K562 (cell line): ENCODE measurements around the gene CCDC174. TPM values are rescaled to one million over a fixed set of nuclear protein-coding genes. Genes with fewer than 3 reads are reported as not detected.

Source experiments
- CUX1 ChIP-seq: fragments of 200-800 bp; sonication (Bioruptor generic); IDR thresholded peaks from 2 replicates; pipeline ENCODE4 v1.6.1; 2016; ENCODE audit warnings: missing genetic modification characterization, missing compliant biosample characterization
- FOSL1 ChIP-seq: fragments of 200-800 bp; sonication (Bioruptor generic); conservative IDR thresholded peaks from 2 replicates; pipeline ENCODE4 v1.6.1; 2016; ENCODE audit warnings: missing genetic modification characterization, missing compliant biosample characterization
- MGA ChIP-seq: fragments of 450-650 bp; IDR thresholded peaks from 2 replicates; pipeline ENCODE4 v1.6.1; 2016; ENCODE audit warnings: mild to moderate bottlenecking, moderate library complexity
- PHB ChIP-seq: fragments of 250-450 bp; sonication (Bioruptor Pico); IDR thresholded peaks from 2 replicates; pipeline ENCODE4 v1.5.0; 2021
- PHTF2 ChIP-seq: fragments of 250-450 bp; sonication (Bioruptor Pico); IDR thresholded peaks from 2 replicates; pipeline ENCODE4 v1.5.0; 2021; ENCODE audit warnings: mild to moderate bottlenecking
- PRMT5 ChIP-seq: sonication (generic); formaldehyde crosslinking; IDR thresholded peaks from 2 replicates; pipeline ENCODE4 v1.5.0; 2020; ENCODE audit warnings: missing genetic modification reagents
- ZNF12 ChIP-seq: sonication (generic); formaldehyde crosslinking; IDR thresholded peaks from 2 replicates; pipeline ENCODE4 v1.4.0; 2020; ENCODE audit warnings: mild to moderate bottlenecking, missing genetic modification reagents
- ZNF311 ChIP-seq: fragments of 250-450 bp; sonication (Bioruptor Pico); IDR thresholded peaks from 2 replicates; pipeline ENCODE4 v1.4.0; 2020; ENCODE audit warnings: mild to moderate bottlenecking, moderate library complexity
- polyA plus RNA-seq, 8 experiments: library from polyadenylated mRNA; depleted of rRNA in 4 of 8; stranded (reverse) in 5 of 8; unstranded in 3 of 8; fragments of >200 nt; fragmentation: Nextera tagmentation in 2 of 8; fragmentation: Illumina TruSeq in 1 of 8; extraction: Ambion mirVana in 2 of 8; extraction: Trizol in 1 of 8; gene quantifications; 2 replicates each; pipeline versions ENCODE4 v1.2.1 to v1.2.3, GENCODE V29; 2011 to 2014; ENCODE audit warnings: inconsistent platforms in 1 of 8, missing spikeins in 1 of 8
- total RNA-seq, 7 experiments: library from RNA; depleted of rRNA in 6 of 7; stranded (reverse); fragments of >200 nt in 6 of 7; fragmentation: Illumina TruSeq in 2 of 7; extraction: Trizol in 2 of 7; gene quantifications; 2 replicates each; pipeline versions ENCODE4 v1.2.1 to v1.2.3, GENCODE V29; 2011 to 2021; ENCODE audit warnings: low replicate concordance in 1 of 7

Gene CCDC174
- total and polyA plus RNA-seq, 9 of the 15 experiments (the other 6 are each of a cell fraction or from before 2014, with no cell fraction given): 7.4 to 41.0 (median 28.5) TPM

GRCh38 chr3:14651440-14652251, at the start of gene CCDC174 (continued):
- TF ChIP-seq MGA (no peak), ZNF12 (no peak), FOSL1 (tag) (no peak; the same call in 1 of the 2 replicates), PRMT5 (CRISPR knock-in tag) (no peak), ZNF311 (CRISPR knock-in tag) (no peak), CUX1 (CRISPR knock-in tag) (no peak; the same call in 1 of the 2 replicates), PHTF2 (CRISPR knock-in tag) (no peak), PHB (CRISPR knock-in tag) (no peak; the same call in 1 of the 2 replicates)
